ENCODE results near the gene PLEKHG2.

PLEKHG2 gene

DNA sequence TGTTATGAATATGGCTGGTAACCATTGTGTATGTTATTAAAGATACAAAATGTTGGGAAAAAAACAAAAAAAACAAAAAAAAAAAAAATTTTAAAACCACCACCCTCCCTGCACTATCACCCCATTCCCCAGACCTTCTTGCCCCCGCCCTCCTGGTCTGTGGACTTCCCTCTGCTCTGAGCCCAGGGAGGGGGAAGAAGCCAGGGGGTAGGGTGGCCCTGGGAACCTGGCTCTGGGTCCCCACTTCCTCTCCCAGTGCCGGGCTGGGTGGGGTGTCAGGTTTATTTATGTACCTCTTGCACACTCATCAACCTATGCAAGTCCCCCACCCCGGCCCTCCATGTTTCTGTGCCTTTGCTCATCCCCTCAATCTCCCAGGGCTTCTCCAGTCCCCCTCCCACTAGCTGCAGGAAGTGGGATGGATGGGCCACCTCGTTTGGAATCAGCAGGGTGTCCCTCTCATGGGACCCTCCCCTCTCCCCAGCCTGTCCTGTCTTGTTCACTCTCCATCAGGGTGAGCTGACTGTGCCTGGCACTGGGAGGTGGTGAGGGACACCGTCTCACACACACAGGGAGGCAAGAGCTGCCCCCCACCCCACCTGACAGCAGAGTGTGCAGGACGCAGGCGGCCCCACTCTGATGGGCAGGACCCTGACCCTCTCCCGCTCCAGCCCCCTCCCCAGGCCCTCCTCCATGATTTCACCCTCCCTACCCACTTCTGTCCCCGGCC, 27.5 kb upstream of the PLEKHG2 start:
- DNase-seq: no peak

DNA sequence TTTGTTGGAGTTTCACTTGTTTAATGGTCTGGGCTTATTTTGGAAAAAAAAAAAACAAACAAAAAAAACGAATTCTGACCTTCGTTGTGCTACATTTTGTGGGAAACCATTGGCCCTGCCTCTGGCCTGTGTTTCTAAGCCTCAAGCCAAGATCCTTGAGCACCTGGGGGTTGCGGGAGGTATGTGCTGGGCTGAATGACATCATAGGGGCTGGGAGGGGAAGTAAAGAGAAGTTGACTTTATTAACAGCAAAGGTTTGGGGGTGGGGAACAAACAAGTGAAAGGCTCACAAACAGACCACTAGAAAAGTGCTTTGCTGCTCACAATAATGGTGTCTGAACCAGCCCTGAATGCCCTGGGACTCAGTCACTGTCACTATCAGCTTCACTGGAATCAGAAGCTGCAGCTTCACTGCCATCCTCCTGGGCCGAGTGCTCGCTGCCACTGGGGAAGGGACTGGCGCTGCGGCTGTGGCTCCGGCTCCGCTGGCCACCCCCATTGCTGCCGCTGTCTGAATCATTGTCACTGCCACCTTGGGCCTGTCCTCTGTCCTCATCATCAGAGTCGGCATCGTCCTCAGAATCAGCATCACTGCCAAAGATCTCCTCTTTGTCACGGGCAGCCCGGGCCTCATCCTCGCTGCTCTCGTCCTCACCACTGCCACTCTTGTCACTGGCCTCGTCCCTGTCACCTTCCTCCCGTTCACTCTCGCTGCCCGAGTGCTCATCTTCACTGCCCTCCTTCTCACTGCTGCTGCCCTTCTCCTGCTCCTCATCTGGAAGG, 26.6 kb upstream of the PLEKHG2 start:
- DNase-seq: no peak

DNA sequence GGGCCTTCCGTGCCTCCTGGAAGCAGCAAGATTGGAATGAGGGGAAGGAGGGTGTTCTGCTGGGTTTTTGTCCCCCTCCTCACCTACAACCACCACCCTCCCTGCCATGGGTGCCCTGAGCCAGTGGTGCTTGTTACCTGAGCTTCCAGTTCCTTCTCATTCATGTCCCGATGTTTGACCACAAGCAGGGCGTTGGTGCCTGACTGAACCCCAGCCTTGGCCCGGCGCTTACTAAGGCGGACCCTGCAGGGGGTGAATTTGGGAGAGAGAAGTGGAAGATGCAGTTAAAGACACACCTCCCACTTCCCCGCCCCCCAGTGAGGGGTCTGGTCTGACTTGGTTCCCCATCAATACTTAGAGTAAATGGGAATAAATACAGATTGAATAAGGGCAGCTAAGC, 25.9 kb upstream of the PLEKHG2 start:
- DNase-seq: no peak

DNA sequence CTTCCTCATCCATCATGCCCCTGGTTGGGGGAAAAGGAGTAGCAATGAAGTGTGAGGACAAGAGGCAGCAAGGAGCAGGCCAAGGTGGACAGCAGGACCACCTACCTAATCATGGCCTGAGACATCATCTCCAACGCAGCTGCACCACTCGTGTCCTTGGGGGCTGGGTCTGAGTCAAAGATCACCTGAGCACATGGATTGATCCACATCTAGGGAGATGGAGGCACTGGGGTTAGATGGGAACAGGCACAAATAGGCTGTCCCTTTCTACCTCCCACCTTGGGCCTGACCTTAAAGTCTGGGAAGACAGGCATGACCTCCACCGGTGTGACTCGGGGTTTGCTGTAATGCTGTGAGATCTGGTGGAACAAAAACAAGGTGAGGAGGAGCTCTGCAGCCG, 23.8 kb upstream of the PLEKHG2 start:
- DNase-seq: no peak

DNA sequence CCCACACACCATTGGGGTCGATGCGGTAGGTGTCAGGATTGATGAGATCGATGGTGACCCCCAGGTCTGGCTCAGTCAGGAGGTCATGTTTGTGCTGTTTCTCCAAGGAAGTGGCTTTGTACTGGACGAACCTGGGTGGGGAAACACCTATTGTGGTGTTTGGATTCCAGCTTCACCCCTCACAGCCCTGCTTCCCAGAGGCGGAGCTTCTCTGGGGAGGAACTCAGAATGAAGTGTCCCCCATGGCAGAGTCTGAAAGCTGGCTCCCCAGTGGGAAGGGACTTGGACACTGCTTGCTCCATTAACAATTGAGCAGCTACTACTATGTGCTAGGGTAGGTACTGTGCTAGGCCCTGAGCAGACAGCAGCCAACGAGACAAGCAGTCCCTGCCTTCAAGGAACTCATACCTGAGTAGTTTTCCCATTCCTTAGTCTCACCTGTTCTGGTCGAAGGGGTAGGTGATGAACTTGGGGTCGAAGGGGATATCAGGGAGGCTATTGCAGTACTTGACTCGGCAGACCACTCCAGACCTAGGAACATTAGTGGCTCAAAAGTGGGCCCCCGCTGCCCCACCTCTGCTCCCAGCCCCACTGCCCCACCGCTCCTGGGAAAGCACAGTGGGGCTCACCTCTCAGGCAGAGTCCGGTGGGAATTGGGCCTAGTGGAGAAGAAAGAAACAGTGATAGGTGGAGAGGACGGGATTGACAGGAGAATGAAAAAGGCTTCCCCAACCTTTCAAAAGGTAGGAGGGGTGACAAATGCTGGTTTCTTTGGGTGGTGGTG, 22.6 kb upstream of the PLEKHG2 start:
- no peak for DNase-seq

DNA sequence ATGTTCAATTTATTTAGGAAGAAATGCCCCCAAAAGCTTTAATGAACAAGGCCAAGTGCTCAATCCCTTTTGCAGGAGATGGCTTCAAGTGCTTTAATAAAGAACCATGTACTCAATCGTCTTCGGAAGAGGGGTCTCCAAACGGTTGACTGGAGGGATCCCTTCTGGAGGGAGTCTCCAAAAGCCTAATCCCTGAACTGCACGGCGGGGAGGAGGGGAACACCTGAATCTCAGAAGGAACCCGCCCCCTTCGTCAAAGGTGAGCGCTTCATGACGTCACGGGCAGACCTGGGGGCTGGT, 22.1 kb upstream of the PLEKHG2 start:
- no peak for DNase-seq

DNA sequence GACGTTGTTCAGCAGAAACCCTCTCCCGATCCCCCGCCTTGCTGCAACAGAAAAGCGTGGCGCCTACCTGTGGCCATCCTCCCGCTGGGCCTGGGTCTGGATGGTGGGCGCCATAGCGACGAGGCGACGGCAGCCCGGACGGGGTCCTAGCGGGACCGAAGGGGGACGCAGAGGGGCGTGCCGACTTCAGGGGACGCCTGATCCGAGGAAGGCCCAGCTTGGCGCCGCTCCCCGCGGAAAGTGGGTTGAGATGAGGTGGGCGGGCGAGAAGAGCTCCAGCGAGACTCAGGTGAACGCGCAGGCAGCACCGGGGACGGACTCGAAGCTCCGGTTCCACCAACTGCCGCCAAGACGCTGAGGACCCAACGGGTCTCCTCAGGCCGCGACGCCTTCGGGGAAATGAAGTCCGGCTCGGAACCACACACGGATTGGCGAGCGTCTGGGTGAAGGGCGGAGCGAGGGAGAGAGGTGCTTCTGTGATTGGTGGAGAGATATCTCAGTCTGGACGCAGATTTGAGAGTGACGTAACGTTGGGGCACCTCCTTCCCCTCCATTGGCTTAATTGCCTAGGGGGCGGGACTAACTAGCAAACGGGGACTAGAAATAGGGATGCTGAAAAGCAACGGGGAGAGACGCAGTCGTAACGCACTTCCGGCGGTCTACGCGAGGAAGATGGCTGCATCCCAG, 21.6 kb upstream of the PLEKHG2 start, which contains the start of the genes MED29 and PAF1:
Gene MED29 (plus strand): TSS at position 628 of the 687 bp plus-strand sequence. CDS start 45 bp downstream, at position 673.
Gene PAF1 (minus strand): TSS at position 356 of the 687 bp plus-strand sequence. CDS start 242 bp downstream, at position 114.
- DNase-seq: peak; percentile 100

DNA sequence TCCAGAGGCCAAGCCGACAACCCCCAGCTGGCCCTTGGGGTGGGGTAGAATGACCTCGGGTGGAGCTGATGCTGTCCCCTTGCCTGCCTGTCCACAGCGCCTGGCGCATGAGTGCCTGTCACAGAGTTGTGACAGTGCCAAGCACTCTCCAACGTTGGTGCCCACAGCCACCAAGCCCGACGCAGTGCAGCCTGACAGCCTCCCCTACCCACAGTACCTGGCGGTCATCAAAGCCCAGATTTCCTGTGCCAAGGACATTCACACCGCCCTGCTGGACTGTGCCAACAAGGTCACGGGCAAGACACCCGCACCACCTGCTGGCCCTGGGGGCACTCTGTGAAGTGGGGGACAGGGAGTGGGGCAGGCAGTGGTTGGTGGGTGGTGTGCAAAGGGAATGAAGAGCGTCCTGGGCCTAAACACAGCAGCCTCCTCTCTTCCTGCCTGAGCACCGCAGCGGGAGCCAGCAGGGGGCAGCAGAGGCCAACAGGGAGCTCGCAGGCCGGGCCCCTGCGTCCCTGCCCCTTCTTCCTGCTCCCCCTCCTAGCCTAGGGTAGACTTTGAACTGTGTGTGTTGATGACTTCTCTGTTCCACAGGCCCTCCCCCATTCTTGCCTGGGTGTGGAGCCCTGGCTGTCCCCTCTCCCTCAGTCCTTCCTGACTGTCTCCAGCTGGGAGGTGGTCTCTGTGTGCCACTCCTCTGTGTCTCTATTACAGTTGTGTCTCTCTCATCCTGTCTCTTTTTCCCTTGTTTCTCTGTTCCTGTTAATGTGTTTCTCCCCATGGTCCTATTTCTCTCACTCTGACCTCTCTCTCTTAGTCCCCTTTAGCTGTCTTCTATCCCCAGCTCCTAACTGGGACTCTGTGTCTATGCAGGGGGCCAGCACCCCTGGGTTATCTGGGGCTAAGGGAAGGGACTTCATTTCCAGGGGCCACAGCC, 14.8 kb upstream of the PLEKHG2 start:
- peak; percentile 89 for DNase-seq

DNA sequence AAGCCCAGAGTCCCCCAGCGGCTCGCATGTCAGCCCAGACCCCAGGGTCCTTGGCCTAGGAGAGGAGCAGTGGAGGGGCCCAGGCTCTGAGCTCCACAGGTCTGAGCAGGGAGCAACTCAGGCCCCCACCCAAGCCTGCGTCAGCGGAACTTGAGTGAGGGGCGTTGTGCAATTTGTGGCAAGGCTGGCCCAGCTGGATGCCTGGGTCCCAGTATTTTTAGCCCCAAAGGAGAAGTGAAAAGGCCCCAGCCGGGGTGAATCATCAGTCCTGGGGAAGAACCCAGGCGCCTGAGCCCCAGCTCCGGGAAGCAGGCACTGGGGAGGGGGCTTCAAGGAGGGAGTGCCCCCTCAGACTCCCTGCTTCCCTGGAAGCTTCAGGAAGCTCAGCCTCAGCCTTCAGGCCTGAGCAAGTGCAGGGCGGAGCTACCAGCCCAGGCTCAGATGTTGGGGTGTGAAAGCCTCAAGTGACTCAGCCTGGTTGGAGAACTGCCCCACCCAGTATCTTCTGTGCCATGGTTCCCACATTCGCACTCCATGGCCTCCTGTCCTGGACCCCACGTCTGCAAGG, 14.1 kb upstream of the PLEKHG2 start:
- no peak for DNase-seq

DNA sequence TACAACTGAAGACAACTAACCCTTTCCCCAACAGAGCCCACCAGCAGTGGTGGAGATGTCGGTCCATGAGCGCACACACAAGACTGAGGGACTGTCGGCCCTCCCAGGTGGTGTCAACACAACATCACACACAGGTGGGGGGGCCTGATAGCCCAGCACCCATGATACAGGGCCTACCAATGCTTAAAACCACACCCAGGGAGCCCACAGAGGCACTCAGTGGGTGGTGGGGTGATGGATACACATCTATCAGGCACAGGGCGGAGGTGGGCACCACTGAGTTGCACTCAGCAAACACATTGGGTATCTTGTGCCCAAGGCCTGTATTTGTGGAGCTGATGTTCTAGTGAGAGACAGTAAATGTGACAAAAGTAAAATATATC, 12.8 kb upstream of the PLEKHG2 start:
- no peak for DNase-seq

DNA sequence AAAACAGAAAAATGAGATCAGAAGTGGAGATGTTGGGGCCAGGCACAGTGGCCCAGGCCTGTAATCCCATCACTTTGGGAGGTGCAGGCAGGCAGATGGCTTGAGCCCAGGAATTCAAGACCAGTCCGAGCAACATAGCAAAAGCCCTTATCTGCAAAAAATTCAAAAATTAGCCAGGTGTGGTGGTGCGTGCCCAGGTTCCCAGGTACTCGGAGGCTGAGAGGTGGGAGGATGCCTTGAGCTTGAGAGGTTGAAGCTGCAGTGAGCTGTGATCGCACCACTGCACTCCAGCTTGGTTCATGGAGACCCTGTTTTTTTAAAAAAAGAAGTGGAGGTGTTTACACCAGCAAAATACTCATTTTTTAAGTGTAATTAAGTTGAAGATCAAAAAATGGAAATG, 12.4 kb upstream of the PLEKHG2 start:
- DNase-seq: no peak

DNA sequence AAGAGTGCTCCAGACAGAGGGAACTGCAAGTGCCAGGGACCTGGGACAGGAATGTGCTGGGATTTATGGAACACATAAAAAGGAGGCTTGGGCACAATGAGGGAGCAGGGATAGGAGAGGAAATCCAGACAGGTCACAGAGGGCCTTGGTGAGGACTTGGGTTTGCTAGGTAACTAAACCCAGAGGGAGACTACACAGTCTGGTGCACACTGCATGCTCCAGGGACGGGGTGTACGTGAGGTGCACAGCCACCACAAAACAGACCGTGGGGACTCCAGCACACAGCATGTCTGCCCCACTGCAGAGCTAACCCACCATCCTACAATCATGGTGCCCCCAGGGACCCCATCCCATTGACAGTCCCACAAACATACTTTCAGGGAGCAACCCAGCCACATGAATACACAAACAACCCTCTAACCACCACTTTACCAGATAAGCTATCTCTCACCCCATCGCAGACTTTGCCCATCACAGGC, 11.4 kb upstream of the PLEKHG2 start:
- no peak for DNase-seq

DNA sequence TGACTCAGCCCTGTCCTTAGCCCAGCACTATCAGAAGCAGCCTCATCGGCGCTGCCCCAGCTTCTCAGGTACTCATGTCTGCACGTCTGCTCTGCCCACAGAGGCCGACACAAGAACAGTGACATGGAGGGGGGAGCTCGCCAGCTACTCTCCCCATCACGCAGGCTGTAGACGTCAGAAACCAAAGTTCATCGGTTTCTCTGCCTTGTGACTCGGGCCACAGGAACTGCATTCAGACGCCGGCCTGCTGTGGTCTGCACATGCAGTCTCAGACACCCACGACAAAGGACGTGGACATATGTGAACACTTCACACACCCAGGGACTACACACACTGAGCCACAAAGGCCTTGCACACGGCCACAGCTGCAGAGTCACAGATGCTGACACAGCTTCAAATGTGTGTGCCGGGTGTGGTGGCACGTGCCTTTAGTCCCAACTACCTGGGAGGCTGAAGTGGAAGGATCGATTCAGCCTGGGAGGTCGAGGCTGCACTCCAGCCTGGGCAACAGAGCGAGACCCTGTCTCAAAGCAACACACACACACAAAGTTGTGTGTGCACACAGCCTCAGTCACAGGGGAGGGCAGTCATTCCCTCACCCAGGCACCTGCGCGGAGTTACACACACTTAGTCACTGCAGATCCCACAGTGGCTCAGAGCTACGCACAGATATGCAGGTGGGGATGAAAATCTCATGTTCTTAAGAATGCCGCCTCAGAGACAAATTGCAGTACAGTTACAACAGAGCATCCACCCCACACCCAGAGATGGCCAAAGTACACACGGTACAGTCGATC, 10.7 kb upstream of the PLEKHG2 start:
- DNase-seq: no peak

DNA sequence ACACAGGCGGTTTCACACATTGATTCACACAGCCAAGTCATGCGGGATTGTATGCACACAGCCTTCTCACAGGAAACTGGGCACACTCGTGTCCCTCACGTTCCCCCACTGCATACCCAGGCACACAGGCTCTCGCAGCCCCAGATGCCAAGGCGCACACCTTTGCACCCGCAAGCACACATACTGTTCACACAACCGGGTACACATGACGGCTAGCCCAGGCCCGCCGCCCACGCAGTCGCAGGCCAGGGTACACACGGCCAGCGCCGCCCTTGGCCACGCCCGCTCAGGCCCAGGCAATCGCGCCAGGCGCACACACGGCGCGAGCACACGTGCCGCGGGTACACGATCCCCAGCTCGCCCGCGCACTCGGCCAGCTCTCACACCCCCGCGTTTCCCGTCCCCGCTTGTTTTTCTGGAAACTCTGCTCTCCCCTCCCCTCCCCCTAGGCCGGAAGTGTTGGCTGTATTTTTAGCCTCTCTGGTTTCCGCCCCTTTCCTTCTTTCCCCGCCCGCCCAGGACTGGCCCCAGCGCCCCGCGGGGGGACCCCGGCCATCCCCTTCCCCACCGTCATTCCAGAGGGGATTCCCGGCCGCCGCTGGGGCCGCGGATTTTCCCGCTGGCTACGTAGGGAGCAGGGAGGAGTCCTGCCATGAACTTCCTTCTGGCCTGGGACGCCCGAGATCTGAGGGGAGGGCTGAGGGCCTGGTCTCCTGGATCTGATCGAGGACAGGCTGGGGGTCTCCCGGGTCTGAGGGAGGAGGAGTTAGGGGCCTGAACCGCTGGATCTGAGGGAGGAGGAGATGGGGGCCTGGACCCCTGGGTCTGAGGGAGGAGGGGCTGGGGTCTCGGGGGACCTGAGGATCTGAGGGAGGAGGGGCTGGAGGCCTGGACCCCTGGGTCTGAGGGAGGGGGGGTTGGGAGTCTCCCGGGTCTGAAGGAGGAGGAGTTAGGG, 9.8 kb upstream of the PLEKHG2 start:
- peak; percentile 92 for DNase-seq

DNA sequence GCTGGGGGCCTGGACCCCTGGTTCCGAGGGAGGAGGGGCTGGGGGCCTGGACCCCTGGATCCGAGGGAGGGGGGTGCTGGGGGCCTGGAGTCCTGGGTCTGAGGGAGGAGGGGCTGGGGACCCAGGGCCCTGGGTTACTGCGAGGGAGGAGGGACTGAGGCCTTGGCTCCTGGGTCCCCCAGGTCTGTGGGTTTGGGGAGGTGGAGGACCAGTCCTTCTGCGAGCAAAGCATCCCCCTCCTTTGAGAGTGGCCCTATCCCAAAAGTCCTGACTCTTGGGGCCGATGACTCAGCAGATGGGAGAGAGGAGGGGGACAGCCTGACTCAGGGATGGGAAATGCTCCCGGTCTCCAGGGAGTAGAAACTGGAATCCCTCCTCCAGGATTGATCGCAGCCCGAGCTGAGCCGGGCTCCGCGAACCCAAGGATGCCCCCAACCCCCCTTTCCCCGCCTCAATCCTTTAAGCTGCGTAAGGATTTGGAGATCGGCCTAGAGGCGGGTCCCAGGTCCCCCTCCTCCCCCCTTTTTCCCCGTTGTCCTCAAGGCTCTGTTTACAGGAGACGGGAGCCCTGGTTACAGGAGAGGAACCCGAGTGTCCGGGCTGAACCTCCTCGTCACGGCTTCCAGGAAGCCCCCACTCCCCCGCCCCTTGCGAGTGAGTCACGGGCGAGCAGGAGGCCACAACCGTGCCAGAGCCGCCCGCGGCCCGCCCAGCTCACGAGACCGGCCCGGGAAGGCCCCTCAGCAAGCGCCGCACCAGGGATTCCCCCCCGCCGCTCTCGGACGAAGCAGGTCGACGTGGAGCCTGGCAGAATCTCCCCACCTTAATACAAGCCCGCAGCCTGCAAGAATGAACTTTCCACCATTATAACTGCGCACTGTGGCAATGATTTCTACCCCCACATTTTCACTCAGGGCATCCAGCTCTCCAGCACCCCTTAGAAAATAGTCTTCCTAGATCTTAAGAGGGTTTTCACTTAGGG, 8.8 kb upstream of the PLEKHG2 start:
- DNase-seq: peak; percentile 93

DNA sequence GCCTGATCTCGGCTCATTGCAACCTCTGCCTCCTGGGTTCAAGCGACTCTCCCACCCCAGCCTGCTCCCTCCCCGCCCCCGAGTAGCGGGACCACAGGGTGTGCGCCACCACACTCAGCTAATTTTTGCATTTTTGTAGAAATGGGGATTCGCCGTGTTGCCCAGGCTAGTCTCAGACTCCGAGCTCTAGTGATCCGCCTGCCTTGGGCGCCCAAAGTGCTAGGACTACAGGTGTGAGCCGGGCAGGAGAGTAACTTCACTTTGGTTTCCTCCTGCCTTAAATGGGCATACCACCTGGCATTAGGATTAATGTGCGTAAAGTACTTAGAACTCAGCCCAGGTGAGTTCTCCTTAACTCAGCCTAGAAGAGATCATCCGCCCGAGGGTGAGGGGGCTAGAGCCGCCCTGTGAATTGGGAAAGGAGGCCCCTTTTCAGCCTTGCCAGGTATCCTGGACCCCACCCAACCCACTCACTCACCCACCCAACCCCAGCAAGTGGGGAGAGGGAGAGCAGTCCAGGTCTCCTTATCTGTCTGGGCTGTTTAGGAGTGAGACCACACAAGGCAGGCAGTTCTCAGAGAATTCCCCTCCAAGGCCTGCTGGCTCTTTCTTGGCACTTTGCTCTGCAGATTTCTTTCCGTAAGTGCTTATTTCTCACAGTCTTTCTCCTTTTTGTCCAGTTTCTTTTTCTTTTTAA, 7.1 kb upstream of the PLEKHG2 start:
- no peak for DNase-seq

DNA sequence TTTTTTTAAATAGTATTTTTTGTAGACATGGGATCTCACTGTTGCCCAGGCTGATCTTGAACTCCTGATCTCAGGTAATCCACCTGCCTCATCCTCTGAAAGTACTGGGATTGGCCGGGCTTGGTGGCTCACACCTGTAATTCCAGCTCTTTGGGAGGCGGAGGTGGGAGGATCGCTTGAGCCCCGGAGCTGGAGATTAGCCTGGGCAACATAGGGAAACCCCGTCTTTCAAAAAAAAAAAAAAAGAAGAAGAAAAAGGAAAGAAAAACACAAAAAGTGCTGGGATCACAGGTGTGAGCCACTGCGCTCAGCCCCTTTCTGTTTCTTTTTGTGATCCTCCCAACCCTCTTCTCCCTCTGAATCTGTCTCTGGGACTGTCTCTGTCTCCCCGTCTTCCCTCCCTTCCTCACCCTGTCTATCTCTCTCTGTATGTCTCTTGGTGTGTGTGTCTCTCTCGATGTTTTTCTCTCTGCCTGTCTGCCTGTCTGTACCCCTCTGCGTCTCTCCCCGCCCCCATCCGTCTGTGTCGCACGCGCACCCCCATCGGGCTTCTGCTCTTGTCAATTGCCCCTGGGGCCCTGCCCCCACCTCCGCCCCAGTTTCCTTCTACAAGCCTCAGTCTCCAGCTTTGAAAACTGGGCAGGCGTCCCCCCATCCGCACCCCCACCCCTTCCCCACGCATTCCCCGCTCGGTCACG, 6.4 kb upstream of the PLEKHG2 start:
- no peak for DNase-seq
